Skin of body (tissue), 2 donors: ENCODE measurements around the gene IFNL1. TPM values are rescaled to one million over a fixed set of nuclear protein-coding genes. Genes with fewer than 3 reads are reported as not detected.
"Not testable (repeated sequence)": the region's sequence is repeated elsewhere in the genome, so short reads cannot be mapped to it uniquely, and the experiment has no call there.

Source experiments
- DNase-seq: peaks from one replicate; lab custom pipeline; 2025; lab: John Stamatoyannopoulos, UW
- total RNA-seq: library from RNA; depleted of rRNA; stranded (reverse); fragments of >200 nt; gene quantifications from one replicate; pipeline ENCODE4 v1.2.3, GENCODE V29; 2014

IFNL1 gene
- not detected for total RNA-seq

DNA sequence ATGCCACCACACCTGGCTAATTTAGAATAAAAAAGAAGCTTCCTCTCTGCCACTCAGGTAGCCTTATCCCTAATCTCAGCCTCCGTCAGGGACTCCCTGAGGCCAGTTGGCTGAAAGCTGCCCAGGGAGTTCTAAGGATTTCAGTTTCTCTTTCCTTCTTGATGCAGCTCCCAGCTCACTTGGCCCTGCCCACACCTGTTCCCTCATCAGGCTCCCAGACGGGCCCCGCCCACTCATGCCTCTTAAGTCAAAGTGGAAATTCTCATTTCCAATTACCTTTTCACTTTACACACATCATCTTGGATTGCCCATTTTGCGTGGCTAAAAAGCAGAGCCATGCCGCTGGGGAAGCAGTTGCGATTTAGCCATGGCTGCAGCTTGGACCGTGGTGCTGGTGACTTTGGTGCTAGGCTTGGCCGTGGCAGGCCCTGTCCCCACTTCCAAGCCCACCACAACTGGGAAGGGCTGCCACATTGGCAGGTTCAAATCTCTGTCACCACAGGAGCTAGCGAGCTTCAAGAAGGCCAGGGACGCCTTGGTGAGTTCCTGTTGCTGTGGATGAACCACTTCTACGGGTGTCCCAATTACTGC is at the start of gene IFNL1:
Gene IFNL1, plus strand, starts transcription at position 353 of the 591 bp plus-strand sequence. Its CDS starts 15 bp downstream, at position 368.
- no peak for DNase-seq

GRCh38 chr19:39246951-39247669 is 49.1 kb upstream of the IFNL1 start:
- no peak for DNase-seq

GRCh38 chr19:39247701-39248664 is 48.2 kb upstream of the IFNL1 start:
- no peak for DNase-seq

DNA sequence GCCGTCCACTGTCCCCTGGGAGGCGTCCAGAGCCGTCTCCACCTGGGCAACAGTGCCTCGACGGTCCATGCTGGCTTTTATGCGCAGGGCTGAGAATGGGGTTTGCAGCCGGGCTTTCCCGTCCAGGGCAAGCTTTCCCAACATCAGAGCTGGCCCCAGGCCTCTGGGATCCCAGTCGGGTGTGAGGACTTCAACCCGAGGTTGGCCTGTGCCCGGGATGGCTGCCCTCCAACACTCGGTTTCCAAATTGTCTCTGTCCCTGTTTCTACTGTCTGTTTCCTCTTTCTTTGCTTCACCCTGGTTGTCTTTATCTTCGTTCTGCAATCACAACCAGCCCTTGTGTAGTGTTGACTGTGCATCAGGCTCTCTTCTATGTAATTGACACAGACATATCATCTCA is 47.4 kb upstream of the IFNL1 start, which contains the start of gene IFNL4:
Gene IFNL4, minus strand, starts transcription at position 51 of the 400 bp plus-strand sequence.
- no peak for DNase-seq

DNA sequence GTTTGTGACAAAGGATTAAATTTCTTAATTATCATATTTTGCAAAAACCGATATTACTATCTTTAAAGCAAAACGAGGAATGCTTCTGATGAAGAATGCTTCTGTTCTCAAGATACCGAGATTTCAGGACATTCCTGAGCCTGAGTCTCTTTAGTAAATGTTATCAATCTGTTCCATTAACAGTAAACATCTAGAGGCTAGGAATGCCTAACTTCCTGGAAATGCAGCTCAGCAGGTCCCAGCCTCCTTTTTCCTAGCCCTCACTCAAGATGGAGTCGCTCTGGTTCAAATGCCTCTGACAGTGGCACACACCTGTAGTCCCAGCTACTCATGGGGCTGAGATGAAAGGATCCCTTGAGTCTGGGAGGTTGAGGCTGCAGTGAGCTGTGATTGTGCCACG is 45.1 kb upstream of the IFNL1 start:
- DNase-seq: no peak

DNA sequence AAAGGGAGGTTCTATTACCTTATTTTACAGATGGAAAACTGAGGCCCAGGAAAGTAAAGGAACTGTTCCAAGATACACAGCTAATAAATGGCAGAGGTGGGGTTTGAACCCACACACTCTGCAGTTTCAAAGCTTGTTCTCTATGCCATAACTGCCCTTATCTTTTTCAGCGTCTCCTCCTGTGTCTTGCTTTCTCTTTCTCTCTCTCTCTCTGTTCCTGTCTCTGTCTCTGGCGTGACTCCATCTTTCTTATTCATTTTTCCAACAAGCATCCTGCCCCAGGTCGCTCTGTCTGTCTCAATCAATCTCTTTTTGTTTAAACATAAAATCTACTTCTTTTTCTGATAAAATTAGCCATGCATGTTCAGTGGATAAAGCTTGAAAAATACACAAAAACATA is 44.4 kb upstream of the IFNL1 start:
- no peak for DNase-seq

DNA sequence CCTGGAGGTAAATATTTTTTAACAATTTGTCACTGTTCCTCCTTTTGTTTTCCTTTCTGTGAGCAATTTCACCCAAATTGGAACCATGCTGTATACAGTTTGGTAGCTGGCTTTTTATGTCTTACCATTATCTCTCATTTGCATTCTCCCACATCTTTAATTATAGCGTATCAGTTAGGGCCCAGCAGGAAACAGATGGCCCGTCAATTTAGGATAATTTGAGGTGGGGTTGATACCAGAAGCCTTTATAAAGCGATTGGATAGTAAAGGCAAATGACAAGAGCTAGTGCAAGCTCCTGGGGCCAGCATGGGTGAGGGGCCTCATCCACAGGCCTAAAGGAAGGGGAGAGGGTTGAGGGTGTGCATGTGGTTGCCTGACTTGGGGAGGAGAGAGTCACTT is 43.7 kb upstream of the IFNL1 start:
- no peak for DNase-seq

DNA sequence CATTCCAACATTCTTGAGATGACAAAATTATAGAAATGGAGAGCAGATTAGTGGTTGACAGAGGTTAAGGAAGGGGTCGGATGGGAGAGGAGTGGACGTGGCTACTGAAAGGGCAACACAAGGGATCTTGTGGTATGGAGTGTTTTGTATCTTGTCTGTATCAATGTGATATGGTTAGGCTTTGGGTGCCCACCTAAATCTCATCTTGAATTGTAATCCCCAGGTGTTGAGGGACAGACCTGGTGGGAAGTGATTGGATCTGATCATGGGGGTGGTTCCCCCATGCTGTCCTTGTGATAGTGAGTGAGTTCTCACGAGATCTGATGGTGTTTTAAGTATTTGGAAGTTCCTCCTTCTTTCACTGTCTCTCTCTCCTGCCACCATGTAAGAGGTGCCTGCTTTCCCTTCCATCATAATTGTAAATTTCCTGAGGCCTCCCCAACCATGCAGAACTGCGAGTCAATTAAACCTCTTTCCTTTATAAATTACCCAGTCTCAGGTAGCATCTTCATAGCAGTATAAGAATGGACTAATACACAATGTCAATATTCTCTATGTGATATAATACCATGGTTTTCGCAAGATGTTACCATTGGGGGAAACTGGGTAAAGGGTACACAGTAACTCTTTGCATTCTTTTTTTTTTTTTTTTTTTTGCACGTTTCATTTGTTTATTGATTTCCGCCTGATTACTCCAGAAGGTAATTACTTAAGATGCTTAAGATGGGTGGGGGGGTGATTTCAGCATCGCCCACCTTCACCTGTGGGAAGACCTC is 42.6 kb upstream of the IFNL1 start:
- no peak for DNase-seq

- no peak for DNase-seq
Observed at GRCh38 chr19:39254531-39255345, 41.5 kb upstream of the IFNL1 start.

DNA sequence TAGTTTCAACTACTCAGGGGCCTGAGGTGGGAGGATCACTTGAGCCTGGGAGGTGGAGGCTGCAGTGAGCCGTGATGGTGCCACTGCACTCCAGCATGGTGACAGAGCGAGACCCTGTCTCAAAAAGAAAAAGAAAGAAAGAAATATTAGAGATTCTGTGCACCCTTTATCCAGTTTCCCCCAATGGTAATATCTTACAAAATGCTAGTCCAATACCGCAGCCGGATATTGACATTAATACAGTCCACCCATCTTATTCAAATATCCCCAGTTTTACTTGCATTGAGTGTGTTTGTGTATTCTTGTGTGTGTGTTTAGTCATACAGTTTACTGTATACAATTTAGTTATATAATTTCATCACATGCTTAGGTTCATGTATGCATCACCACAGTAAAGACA is 39.0 kb upstream of the IFNL1 start:
- DNase-seq: no peak

GRCh38 chr19:39261704-39262103 is 34.5 kb upstream of the IFNL1 start:
- no peak for DNase-seq

DNA sequence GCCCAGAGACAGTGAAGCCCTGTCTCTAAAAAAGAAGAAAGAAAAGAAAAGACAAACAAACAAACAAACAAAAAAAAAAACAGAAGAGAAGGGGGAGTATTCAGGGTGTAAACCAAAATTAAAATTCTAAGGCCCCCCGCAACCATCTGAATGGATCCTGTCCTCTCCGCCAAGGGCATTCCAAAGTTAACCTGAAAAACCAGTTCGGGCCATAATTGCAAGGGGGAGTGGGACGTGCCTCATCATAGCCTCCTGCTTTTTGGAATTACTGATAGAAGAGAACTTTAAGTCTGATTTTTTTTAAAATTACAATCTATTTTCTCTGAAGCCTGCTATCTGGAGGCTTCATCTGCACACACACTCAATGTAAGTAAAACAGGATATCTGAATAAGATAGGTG is 33.7 kb upstream of the IFNL1 start:
- no peak for DNase-seq

- DNase-seq: no peak
Observed at GRCh38 chr19:39263912-39264305, 32.3 kb upstream of the IFNL1 start.

DNA sequence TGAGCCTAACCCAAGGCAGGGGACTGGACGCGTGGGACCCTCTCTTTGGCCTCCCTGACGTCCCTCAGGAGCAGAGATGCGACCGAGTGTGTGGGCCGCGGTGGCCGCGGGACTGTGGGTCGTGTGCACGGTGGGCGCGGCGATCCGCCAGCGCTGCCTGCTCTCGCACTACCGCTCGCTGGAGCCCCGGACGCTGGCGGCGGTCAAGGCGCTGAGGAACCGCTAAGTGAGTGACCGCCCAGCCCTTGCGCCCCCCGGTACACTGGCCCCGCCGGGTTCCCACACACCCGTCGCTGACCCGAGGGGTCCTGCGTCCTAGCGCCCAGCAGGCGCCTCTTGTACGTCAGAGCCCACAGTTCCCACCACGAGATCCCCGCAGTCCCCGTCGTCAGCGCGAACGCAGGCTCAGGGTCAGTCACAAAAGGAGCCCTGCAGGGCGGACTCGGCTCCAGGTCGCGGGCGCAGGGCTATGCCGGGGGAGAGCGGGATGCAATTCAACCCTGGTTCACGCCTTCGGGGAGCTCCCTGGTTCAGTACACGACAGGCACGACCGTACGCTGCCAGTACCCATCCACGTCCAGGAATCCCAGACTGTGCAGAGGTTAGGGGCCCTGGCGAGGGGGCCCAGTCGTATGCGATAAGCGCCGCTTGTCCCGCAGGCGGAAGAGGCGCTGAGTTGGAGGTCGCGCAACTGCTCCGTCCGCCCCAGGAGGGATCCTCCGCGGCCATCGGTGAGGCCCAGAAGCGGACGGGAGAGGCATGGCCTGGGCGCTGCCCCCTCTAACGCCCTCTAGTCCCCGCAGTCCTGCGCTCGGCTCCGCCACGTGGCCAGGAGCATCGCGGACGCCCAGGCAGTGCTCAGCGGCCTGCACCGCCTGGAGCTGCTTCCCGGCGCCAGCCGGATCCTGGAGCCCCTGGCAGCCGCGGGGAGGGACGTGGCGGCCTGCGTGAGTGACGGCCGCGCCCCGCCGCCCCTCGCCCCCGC is 31.6 kb upstream of the IFNL1 start:
- no peak for DNase-seq

GRCh38 chr19:39265321-39265916 is 30.8 kb upstream of the IFNL1 start:
- no peak for DNase-seq

DNA sequence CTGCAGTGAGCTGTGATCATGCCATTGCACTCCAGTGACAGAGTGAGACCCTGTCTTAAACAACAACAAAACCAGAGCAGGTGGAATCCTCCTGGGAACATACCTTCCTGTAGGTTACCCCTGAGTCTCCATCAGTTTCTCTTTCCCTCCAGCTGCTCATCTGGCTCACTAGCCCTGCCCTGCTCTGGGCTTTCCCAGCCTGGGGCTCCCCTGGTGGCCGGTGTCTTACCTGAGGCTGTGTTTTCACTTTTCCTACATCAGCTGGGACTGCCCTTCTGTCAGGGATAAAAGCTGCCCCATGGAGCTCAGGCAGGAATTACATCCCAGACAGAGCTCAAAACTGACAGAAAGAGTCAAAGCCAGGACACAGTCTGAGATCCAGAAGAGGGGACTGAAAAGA is 28.1 kb upstream of the IFNL1 start, which contains the start of gene IFNL2:
Gene IFNL2, plus strand, starts transcription at position 312 of the 400 bp plus-strand sequence. CDS start 173 bp downstream, outside the sequence.
- not testable (repeated sequence) for DNase-seq

GRCh38 chr19:39268531-39269223 is 27.5 kb upstream of the IFNL1 start:
- not testable (repeated sequence) for DNase-seq

DNA sequence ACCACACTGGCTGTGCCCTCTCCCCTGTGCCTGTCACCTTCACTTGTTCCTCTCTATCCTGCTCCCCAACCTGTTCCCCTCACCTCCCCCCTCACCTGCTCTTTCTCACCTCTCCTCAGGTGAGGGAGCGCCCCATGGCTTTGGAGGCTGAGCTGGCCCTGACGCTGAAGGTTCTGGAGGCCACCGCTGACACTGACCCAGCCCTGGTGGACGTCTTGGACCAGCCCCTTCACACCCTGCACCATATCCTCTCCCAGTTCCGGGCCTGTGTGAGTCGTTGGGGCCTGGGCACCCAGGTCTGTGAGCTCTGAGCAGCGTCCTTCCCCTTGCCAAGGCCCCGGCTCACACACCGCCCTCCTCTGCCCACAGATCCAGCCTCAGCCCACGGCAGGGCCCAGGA is 26.8 kb upstream of the IFNL1 start:
- not testable (repeated sequence) for DNase-seq
